IPS-20b (cell line): Measurements from ENCODE around the gene ABHD18.
"Not testable (repeated sequence)": the region's sequence is repeated elsewhere in the genome, so short reads cannot be mapped to it uniquely, and the experiment has no call there.

Experiments
- H3K27ac ChIP-seq: one replicate; pipeline ENCODE4 v1.5.1; 2013; ENCODE audit warnings: low read length
- H3K27me3 ChIP-seq: 2 replicates; pipeline ENCODE4 v1.6.1; 2013; ENCODE audit warnings: mild to moderate bottlenecking, low read length, inconsistent platforms; ENCODE audit not compliant: insufficient read depth
- H3K36me3 ChIP-seq: 2 replicates; pipeline ENCODE4 v1.6.1; 2013; ENCODE audit warnings: low read depth, mild to moderate bottlenecking, inconsistent platforms, low read length, moderate library complexity; ENCODE audit not compliant: insufficient read depth
- H3K4me1 ChIP-seq: 2 replicates; pipeline ENCODE4 v1.6.1; 2013; ENCODE audit warnings: mild to moderate bottlenecking, control low read depth, inconsistent platforms, low read length, moderate library complexity; ENCODE audit not compliant: insufficient read depth
- H3K4me3 ChIP-seq: 2 replicates; pipeline ENCODE4 v1.5.1; 2013; ENCODE audit warnings: mild to moderate bottlenecking, low read length, inconsistent platforms
- H3K9ac ChIP-seq: 2 replicates; pipeline ENCODE4 v1.6.1; 2013; ENCODE audit warnings: low read depth, mild to moderate bottlenecking, inconsistent platforms, low read length, moderate library complexity
- H3K9me3 ChIP-seq: 2 replicates; pipeline ENCODE4 v1.6.1; 2013; ENCODE audit warnings: mild to moderate bottlenecking, low read depth, low read length, inconsistent platforms; ENCODE audit not compliant: insufficient read depth

The ABHD18 gene

GRCh38 chr4:127964426-127965061 is 662 bp upstream of the ABHD18 start:
- not testable (repeated sequence) for H3K27me3 ChIP-seq, H3K4me1 ChIP-seq, H3K36me3 ChIP-seq, H3K9me3 ChIP-seq
- peak overlapping the region; percentile 97 for H3K27ac ChIP-seq
- peak overlapping the region; percentile 100 for H3K4me3 ChIP-seq
- H3K9ac ChIP-seq, result peak overlapping the region; percentile 97

GRCh38 chr4:127965803-127966175 is 583 bp downstream of the ABHD18 start:
- Histone ChIP-seq H3K36me3 (peaks cover 6% of the 10 kb centered on the region; the same call in 1 of the 2 replicates), H3K4me1 (no peaks in the 10 kb centered on the region), H3K27ac (peak overlapping the region; percentile 79), H3K9me3 (no peaks in the 10 kb centered on the region), H3K4me3 (peak overlapping the region; percentile 100), H3K9ac (peak overlapping the region; percentile 97), H3K27me3 (no peaks in the 10 kb centered on the region)

GRCh38 chr4:127967141-127967775 is 2.1 kb downstream of the ABHD18 start:
- Histone ChIP-seq H3K27ac (no peak overlapping the region), H3K4me3 (no peak overlapping the region; the same call in 1 of the 2 replicates), H3K9me3 (no peaks in the 10 kb centered on the region), H3K4me1 (peaks cover 4% of the 10 kb centered on the region; the same call in 1 of the 2 replicates), H3K36me3 (peaks cover 6% of the 10 kb centered on the region; the same call in 1 of the 2 replicates), H3K9ac (no peak overlapping the region), H3K27me3 (no peaks in the 10 kb centered on the region)

GRCh38 chr4:127968586-127968985 is 3.4 kb downstream of the ABHD18 start:
- Histone ChIP-seq H3K36me3 (peaks cover 7% of the 10 kb centered on the region; the same call in 1 of the 2 replicates), H3K4me3 (no peak overlapping the region), H3K27me3 (no peaks in the 10 kb centered on the region), H3K27ac (no peak overlapping the region), H3K9me3 (no peaks in the 10 kb centered on the region), H3K4me1 (peaks cover 4% of the 10 kb centered on the region; the same call in 1 of the 2 replicates), H3K9ac (no peak overlapping the region)

GRCh38 chr4:127970925-127971324 is 5.7 kb downstream of the ABHD18 start:
- not testable (repeated sequence) for H3K9ac ChIP-seq, H3K4me3 ChIP-seq, H3K4me1 ChIP-seq, H3K27ac ChIP-seq, H3K27me3 ChIP-seq, H3K36me3 ChIP-seq, H3K9me3 ChIP-seq

- H3K36me3 ChIP-seq, result peaks cover 7% of the 10 kb centered on the region; the same call in 1 of the 2 replicates
- no peak overlapping the region for H3K27ac ChIP-seq
- H3K4me1 ChIP-seq, result peaks cover 4% of the 10 kb centered on the region; the same call in 1 of the 2 replicates
- H3K9me3 ChIP-seq, result no peaks in the 10 kb centered on the region; the same call in 1 of the 2 replicates
- no peak overlapping the region for H3K9ac ChIP-seq
- H3K27me3 ChIP-seq, result no peaks in the 10 kb centered on the region
- H3K4me3 ChIP-seq, result no peak overlapping the region
Observed at GRCh38 chr4:127975121-127975770, 10.0 kb downstream of the ABHD18 start.

GRCh38 chr4:127978930-127979329 is 13.7 kb downstream of the ABHD18 start:
- Histone ChIP-seq H3K9me3 (no peaks in the 10 kb centered on the region; the same call in 1 of the 2 replicates), H3K4me1 (no peaks in the 10 kb centered on the region), H3K27ac (no peak overlapping the region), H3K4me3 (no peak overlapping the region), H3K9ac (no peak overlapping the region), H3K27me3 (no peaks in the 10 kb centered on the region), H3K36me3 (no peaks in the 10 kb centered on the region)

- peaks cover 17% of the 10 kb centered on the region for H3K36me3 ChIP-seq
- no peaks in the 10 kb centered on the region; the same call in 1 of the 2 replicates for H3K9me3 ChIP-seq
- H3K4me1 ChIP-seq, result no peaks in the 10 kb centered on the region
- no peak overlapping the region for H3K9ac ChIP-seq
- no peak overlapping the region for H3K4me3 ChIP-seq
- H3K27ac ChIP-seq, result no peak overlapping the region
- no peaks in the 10 kb centered on the region for H3K27me3 ChIP-seq
Observed at GRCh38 chr4:127982445-127982844, 17.2 kb downstream of the ABHD18 start.

- H3K27me3 ChIP-seq, result no peaks in the 10 kb centered on the region
- no peaks in the 10 kb centered on the region for H3K4me1 ChIP-seq
- no peak overlapping the region for H3K27ac ChIP-seq
- H3K4me3 ChIP-seq, result no peak overlapping the region
- H3K9me3 ChIP-seq, result no peaks in the 10 kb centered on the region
- no peak overlapping the region for H3K9ac ChIP-seq
- H3K36me3 ChIP-seq, result peaks cover 28% of the 10 kb centered on the region
Observed at GRCh38 chr4:127985989-127986388, 20.8 kb downstream of the ABHD18 start.

GRCh38 chr4:127988638-127989037 is 23.4 kb downstream of the ABHD18 start:
- Histone ChIP-seq H3K4me1 (no peaks in the 10 kb centered on the region), H3K27me3 (no peaks in the 10 kb centered on the region), H3K27ac (no peak overlapping the region), H3K36me3 (peaks cover 28% of the 10 kb centered on the region), H3K9ac (no peak overlapping the region), H3K9me3 (no peaks in the 10 kb centered on the region), H3K4me3 (no peak overlapping the region)

- Histone ChIP-seq H3K36me3 (peaks cover 13% of the 10 kb centered on the region; the same call in 1 of the 2 replicates), H3K9ac (no peak overlapping the region), H3K4me1 (no peaks in the 10 kb centered on the region), H3K27ac (no peak overlapping the region), H3K27me3 (no peaks in the 10 kb centered on the region), H3K9me3 (peaks cover 6% of the 10 kb centered on the region), H3K4me3 (no peak overlapping the region)
Observed at GRCh38 chr4:127993151-127993550, 27.9 kb downstream of the ABHD18 start.

- H3K4me3 ChIP-seq, result no peak overlapping the region
- no peak overlapping the region for H3K27ac ChIP-seq
- H3K27me3 ChIP-seq, result no peaks in the 10 kb centered on the region
- H3K36me3 ChIP-seq, result 0 out of 2 replicates have a peak, but pooled peaks cover 3% of the 10 kb centered on the region
- peaks cover 6% of the 10 kb centered on the region for H3K9me3 ChIP-seq
- H3K9ac ChIP-seq, result no peak overlapping the region
- H3K4me1 ChIP-seq, result no peaks in the 10 kb centered on the region
Observed at GRCh38 chr4:127995776-127996175, 30.6 kb downstream of the ABHD18 start.
